GM21423 (cell line): ENCODE measurements around the gene UCN.
"Not testable (repeated sequence)": the region's sequence is repeated elsewhere in the genome, so short reads cannot be mapped to it uniquely, and the experiment has no call there.

Experiments used
- ATAC-seq: cut with Tn5 transposase; IDR thresholded peaks from one replicate; pipeline ENCODE4 v1.9.1; 2021; ENCODE audit warnings: mild to moderate bottlenecking, moderate library complexity; ENCODE audit not compliant: unreplicated experiment

Gene UCN

GRCh38 chr2:27285481-27285880 lies 22.8 kb downstream of the UCN start:
- ATAC-seq: no peak

- ATAC-seq: no peak
Observed at GRCh38 chr2:27284996-27285395, 23.2 kb downstream of the UCN start.

- no peak for ATAC-seq
Observed at GRCh38 chr2:27282892-27283291, 25.4 kb downstream of the UCN start.

GRCh38 chr2:27281855-27282559 lies 26.2 kb downstream of the UCN start, which contains the start of gene TRIM54:
TRIM54 (plus strand) TSS chr2:27282429; CDS start chr2:27282732, 303 bp downstream.
- ATAC-seq: no peak

DNA sequence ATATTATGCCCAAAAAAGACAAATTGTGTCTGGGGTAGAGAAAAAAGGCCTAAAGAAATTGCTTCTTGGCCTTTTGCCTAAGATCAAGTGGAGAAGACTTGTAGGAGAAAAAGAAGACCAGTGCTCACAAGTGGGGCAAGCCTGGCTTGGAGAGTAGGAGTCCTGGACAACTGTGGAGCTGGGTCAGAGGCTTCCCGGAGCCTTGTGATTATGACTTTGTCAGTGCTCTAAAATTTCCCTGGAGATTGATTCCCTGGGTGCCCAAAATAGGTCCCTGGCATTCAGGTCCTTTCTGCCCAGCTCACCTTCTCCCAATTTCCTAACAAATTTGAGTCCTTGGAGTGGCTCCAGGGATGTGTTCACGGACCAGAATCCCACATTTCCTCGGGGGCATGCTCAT lies 26.8 kb downstream of the UCN start:
- no peak for ATAC-seq

DNA sequence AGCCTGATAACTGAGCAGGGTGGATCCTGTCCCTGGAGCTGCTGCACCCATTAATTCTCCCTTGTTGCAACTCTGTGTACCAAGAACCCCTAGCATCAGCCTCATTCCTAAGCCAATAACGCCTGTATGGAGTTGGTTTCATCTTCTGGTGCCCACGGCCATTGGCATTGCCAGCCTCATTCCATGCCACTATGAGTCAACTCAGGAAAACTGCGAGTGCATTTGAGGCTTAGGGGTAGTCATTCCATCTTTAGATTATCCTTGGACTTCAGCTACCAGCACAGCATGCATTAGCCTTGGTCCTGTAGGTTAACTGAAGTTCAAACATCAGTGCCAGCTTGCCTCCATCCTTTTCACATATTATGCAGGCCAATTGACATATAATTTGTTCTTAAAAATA lies 27.4 kb downstream of the UCN start:
- ATAC-seq: no peak

GRCh38 chr2:27278010-27278409 lies 30.2 kb downstream of the UCN start:
- no peak for ATAC-seq

DNA sequence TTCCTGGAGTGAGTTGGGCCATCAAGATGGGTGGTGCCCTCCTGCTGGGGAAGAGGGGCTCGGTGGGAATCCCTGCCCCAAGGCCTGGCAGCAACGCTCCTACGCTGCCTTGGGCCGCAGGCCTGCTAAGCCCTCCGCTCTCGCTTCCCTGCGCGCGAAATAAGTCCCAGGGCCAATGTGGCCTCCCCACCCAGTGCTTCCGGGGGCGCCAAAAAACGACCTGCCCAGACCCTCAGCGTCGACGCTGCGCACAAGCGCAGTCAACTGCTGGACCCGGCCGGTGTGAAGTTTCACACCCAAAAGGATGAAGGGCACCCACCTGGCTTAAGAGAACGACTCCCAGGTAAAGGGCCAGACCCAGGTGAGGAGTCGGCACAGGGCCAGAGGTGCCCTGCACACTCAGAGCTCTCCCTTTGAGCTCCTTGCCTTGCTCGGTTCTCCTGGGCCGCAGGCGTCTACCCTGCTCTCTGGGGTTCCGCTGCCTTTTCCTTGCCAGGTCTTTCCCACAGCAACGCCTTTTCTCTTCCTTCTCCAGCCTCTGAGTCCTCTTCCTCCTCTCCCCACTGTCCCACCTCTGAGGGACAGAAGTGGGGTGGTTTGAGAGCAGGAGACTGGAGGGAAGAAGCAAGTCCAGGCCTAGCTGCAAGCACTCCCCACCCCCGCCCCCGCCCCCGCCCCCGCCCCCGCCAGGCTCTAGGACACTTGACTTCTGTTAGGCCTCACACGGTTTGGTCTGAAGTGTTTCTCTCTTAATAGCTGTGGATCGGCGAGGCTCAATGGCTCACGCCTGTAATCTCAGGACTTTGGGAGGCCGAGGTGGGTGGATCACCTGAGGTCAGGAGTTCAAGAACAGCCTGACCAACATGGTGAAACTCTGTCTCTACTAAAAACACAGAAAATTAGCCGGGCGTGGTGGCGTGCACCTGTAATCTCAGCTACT lies 32.8 kb downstream of the UCN start, which contains the start of gene DNAJC5G:
Gene DNAJC5G (plus strand): TSS at position 223 of the 940 bp plus-strand sequence. CDS start 1,296 bp downstream, outside the sequence.
- no peak for ATAC-seq

GRCh38 chr2:27272537-27273522 lies 35.4 kb downstream of the UCN start:
- ATAC-seq: not testable (repeated sequence)

- no peak for ATAC-seq
Observed at GRCh38 chr2:27271631-27272340, 36.5 kb downstream of the UCN start.

- ATAC-seq: no peak
Observed at GRCh38 chr2:27270670-27271069, 37.6 kb downstream of the UCN start.

DNA sequence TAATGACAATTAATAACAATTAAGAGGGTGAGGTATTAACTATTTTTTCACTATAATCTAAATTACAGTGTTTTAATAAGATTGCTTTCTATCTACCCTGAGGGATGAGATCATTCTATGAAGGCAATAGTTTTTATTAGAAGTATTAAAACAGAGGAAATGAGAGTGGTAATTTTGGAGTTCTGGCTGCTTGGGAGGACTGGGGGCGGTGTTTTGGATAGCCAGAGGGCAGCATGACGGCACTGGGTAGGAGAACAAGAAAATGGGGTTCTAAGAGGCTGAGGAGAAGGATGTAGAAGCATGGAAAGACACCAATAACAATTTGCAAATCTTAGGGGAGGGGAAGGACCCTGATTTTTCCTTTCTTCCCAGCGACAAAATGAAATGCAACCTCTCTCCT lies 38.1 kb downstream of the UCN start:
- ATAC-seq: no peak

- not testable (repeated sequence) for ATAC-seq
Observed at GRCh38 chr2:27268296-27268695, 39.9 kb downstream of the UCN start.

GRCh38 chr2:27265536-27265870 lies 42.7 kb downstream of the UCN start:
- ATAC-seq: no peak

- no peak for ATAC-seq
Observed at GRCh38 chr2:27264753-27265535, 43.3 kb downstream of the UCN start.

DNA sequence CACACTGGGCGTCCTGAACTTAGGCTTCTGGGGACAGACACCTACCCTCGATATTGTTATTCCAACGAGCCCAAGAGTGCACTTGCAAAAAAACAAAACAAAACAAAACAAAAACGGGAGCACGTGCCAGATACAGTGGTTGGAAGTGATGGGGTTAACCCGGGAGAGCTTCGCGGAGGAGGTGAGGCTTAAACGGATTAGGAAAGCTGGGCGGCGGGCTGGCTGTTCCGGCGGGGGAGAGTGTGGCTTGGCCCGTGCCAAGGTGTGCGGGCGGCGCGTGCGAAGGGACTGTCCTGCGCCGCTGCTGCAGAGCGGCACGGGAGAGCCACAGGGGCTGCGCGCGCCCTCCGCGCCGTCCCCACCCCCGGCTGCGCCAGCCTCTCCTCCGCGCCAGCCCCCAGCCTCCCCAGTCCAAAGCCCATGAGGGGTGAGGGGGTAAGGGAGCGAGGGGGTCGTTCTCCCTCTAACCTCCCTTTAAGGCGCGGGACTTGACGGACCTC lies 43.9 kb downstream of the UCN start:
- no peak for ATAC-seq

- ATAC-seq: no peak
Observed at GRCh38 chr2:27263287-27264252, 44.7 kb downstream of the UCN start.
